ENCODE measurements around the gene NR3C1. TPM values are rescaled to one million over a fixed set of nuclear protein-coding genes. Genes with fewer than 3 reads are reported as not detected.

Gene NR3C1
- total RNA-seq, 8 experiments from 2014 or later: 5.4 to 65.9 (median 20.8) TPM

- Histone ChIP-seq H3K4me3 (no peak overlapping the region), H3K27ac (no peak overlapping the region), H3K4me1 (replicated peaks in 1 of 2) (peaks cover 0 to 7% of the 10 kb centered on the region in 2 donors)
- ATAC-seq (replicated peaks in 6 of 8): peak in 1 of 8 experiments; percentile 21
- in situ Hi-C loops (cut with MboI; ENCODE audit: low pct_unique_long_range_greater_than_20kb in 2 of 9, low sequenced_read_pairs in 9 of 9, unreplicated experiment in 9 of 9): no loop called here
Observed at GRCh38 chr5:143314659-143315058, 88.8 kb downstream of the NR3C1 start.

- in situ Hi-C loops (cut with MboI; ENCODE audit: low pct_unique_long_range_greater_than_20kb in 2 of 9, low sequenced_read_pairs in 9 of 9, unreplicated experiment in 9 of 9): no loop called here
- ATAC-seq (replicated peaks in 6 of 8): peak in 2 of 8 experiments; percentile 13
- H3K4me3 ChIP-seq: no peak overlapping the region
- H3K4me1 ChIP-seq (replicated peaks in 1 of 2): peaks cover 0 to 5% of the 10 kb centered on the region in 2 donors
- 9 to 100% (median 88%) methylated on average over 1 of the region's 1 CpG; no CpG with 5 or more reads in 1 of the 10 experiments for WGBS, 10 experiments
- no peak overlapping the region for H3K27ac ChIP-seq
Observed at GRCh38 chr5:143314099-143314498, 89.4 kb downstream of the NR3C1 start.

- H3K27ac ChIP-seq: no peak overlapping the region
- in situ Hi-C loops (cut with MboI; ENCODE audit: low pct_unique_long_range_greater_than_20kb in 2 of 9, low sequenced_read_pairs in 9 of 9, unreplicated experiment in 9 of 9): no loop called here
- H3K4me3 ChIP-seq: no peak overlapping the region
- ATAC-seq (replicated peaks in 6 of 8): peak in 1 of 8 experiments; percentile 40
- no peaks in the 10 kb centered on the region for H3K4me1 ChIP-seq (replicated peaks in 1 of 2)
- 43 to 100% (median 86%) methylated on average over 1 of the region's 1 CpG; no CpG with 5 or more reads in 1 of the 10 experiments for WGBS, 10 experiments
Observed at GRCh38 chr5:143313298-143313852, 90.1 kb downstream of the NR3C1 start.

- ATAC-seq (replicated peaks in 6 of 8): peak in 1 of 8 experiments; percentile 23
- no peak overlapping the region for H3K4me3 ChIP-seq
- H3K27ac ChIP-seq: no peak overlapping the region
- H3K4me1 ChIP-seq (replicated peaks in 1 of 2): no peaks in the 10 kb centered on the region
- WGBS, 10 experiments: 92 to 100% (median 96%) methylated on average over 1 to 2 of the region's 2 CpGs; no CpG with 5 or more reads in 6 of the 10 experiments
- in situ Hi-C loops (cut with MboI; ENCODE audit: low pct_unique_long_range_greater_than_20kb in 2 of 9, low sequenced_read_pairs in 9 of 9, unreplicated experiment in 9 of 9): no loop called here
Observed at GRCh38 chr5:143312822-143313221, 90.7 kb downstream of the NR3C1 start.

GRCh38 chr5:143311955-143312354, 91.5 kb downstream of the NR3C1 start:
- 75 to 100% (median 94%) methylated on average over 1 of the region's 1 CpG; no CpG with 5 or more reads in 2 of the 10 experiments for WGBS, 10 experiments

GRCh38 chr5:143311428-143311827, 92.1 kb downstream of the NR3C1 start:
- no peak overlapping the region for H3K4me3 ChIP-seq
- WGBS, 10 experiments: 0 to 100% (median 90%) methylated on average over 1 to 5 of the region's 5 CpGs
- no peak for ATAC-seq (replicated peaks in 6 of 8)
- in situ Hi-C loops (cut with MboI; ENCODE audit: low pct_unique_long_range_greater_than_20kb in 2 of 9, low sequenced_read_pairs in 9 of 9, unreplicated experiment in 9 of 9): no loop called here
- H3K4me1 ChIP-seq (replicated peaks in 1 of 2): no peaks in the 10 kb centered on the region
- no peak overlapping the region for H3K27ac ChIP-seq

More at GRCh38 chr5:143311955-143312354, 91.5 kb downstream of the NR3C1 start:
- ATAC-seq (replicated peaks in 6 of 8): no peak
- in situ Hi-C loops (cut with MboI; ENCODE audit: low pct_unique_long_range_greater_than_20kb in 2 of 9, low sequenced_read_pairs in 9 of 9, unreplicated experiment in 9 of 9): no loop called here
- Histone ChIP-seq H3K4me3 (no peak overlapping the region), H3K27ac (no peak overlapping the region), H3K4me1 (replicated peaks in 1 of 2) (no peaks in the 10 kb centered on the region)

- WGBS, 10 experiments: 89 to 100% (median 96%) methylated on average over 2 to 7 of the region's 7 CpGs
- Histone ChIP-seq H3K4me1 (replicated peaks in 1 of 2) (no peaks in the 10 kb centered on the region), H3K4me3 (no peak overlapping the region), H3K27ac (no peak overlapping the region)
- in situ Hi-C loops (cut with MboI; ENCODE audit: low pct_unique_long_range_greater_than_20kb in 2 of 9, low sequenced_read_pairs in 9 of 9, unreplicated experiment in 9 of 9): no loop called here
- ATAC-seq (replicated peaks in 6 of 8): no peak
Observed at GRCh38 chr5:143309661-143310431, 93.6 kb downstream of the NR3C1 start.

GRCh38 chr5:143308731-143309130, 94.8 kb downstream of the NR3C1 start:
- 86 to 100% (median 96%) methylated on average over 1 to 2 of the region's 2 CpGs; no CpG with 5 or more reads in 4 of the 10 experiments for WGBS, 10 experiments
- Histone ChIP-seq H3K4me1 (replicated peaks in 1 of 2) (no peaks in the 10 kb centered on the region), H3K4me3 (no peak overlapping the region), H3K27ac (no peak overlapping the region)
- in situ Hi-C loops (cut with MboI; ENCODE audit: low pct_unique_long_range_greater_than_20kb in 2 of 9, low sequenced_read_pairs in 9 of 9, unreplicated experiment in 9 of 9): no loop called here
- ATAC-seq (replicated peaks in 6 of 8): no peak

- 20 to 100% (median 89%) methylated on average over 1 to 2 of the region's 2 CpGs; no CpG with 5 or more reads in 2 of the 10 experiments for WGBS, 10 experiments
- Histone ChIP-seq H3K4me1 (replicated peaks in 1 of 2) (no peaks in the 10 kb centered on the region), H3K27ac (no peak overlapping the region), H3K4me3 (no peak overlapping the region)
- no peak for ATAC-seq (replicated peaks in 6 of 8)
- in situ Hi-C loops (cut with MboI; ENCODE audit: low pct_unique_long_range_greater_than_20kb in 2 of 9, low sequenced_read_pairs in 9 of 9, unreplicated experiment in 9 of 9): no loop called here
Observed at GRCh38 chr5:143306040-143306439, 97.4 kb downstream of the NR3C1 start.

GRCh38 chr5:143304836-143305475, 98.5 kb downstream of the NR3C1 start:
- Histone ChIP-seq H3K4me3 (no peak overlapping the region), H3K4me1 (replicated peaks in 1 of 2) (no peaks in the 10 kb centered on the region), H3K27ac (no peak overlapping the region)
- in situ Hi-C loops (cut with MboI; ENCODE audit: low pct_unique_long_range_greater_than_20kb in 2 of 9, low sequenced_read_pairs in 9 of 9, unreplicated experiment in 9 of 9): no loop called here
- 73 to 100% (median 96%) methylated on average over 1 to 2 of the region's 2 CpGs for WGBS, 10 experiments
- ATAC-seq (replicated peaks in 6 of 8): no peak

GRCh38 chr5:143302341-143303045, 101.0 kb downstream of the NR3C1 start:
- H3K27ac ChIP-seq: no peak overlapping the region
- H3K4me1 ChIP-seq (replicated peaks in 1 of 2): no peaks in the 10 kb centered on the region
- in situ Hi-C loops (cut with MboI; ENCODE audit: low pct_unique_long_range_greater_than_20kb in 2 of 9, low sequenced_read_pairs in 9 of 9, unreplicated experiment in 9 of 9): no loop called here
- no peak for ATAC-seq (replicated peaks in 6 of 8)
- H3K4me3 ChIP-seq: no peak overlapping the region

- WGBS, 10 experiments: 80 to 100% (median 92%) methylated on average over 1 to 3 of the region's 3 CpGs; no CpG with 5 or more reads in 1 of the 10 experiments
- H3K27ac ChIP-seq: no peak overlapping the region
- no peak overlapping the region for H3K4me3 ChIP-seq
- H3K4me1 ChIP-seq (replicated peaks in 1 of 2): no peaks in the 10 kb centered on the region
- in situ Hi-C loops (cut with MboI; ENCODE audit: low pct_unique_long_range_greater_than_20kb in 2 of 9, low sequenced_read_pairs in 9 of 9, unreplicated experiment in 9 of 9): no loop called here
- ATAC-seq (replicated peaks in 6 of 8): no peak
Observed at GRCh38 chr5:143297756-143298155, 105.7 kb downstream of the NR3C1 start.

GRCh38 chr5:143290125-143290524, 113.4 kb downstream of the NR3C1 start:
- Histone ChIP-seq H3K27ac (no peak overlapping the region), H3K4me3 (no peak overlapping the region), H3K4me1 (replicated peaks in 1 of 2) (no peaks in the 10 kb centered on the region)
- WGBS, 10 experiments: 90 to 100% (median 100%) methylated on average over 1 to 2 of the region's 2 CpGs; no CpG with 5 or more reads in 2 of the 10 experiments
- ATAC-seq (replicated peaks in 6 of 8): no peak
- in situ Hi-C loops (cut with MboI; ENCODE audit: low pct_unique_long_range_greater_than_20kb in 2 of 9, low sequenced_read_pairs in 9 of 9, unreplicated experiment in 9 of 9): no loop called here

All from motor neuron (in vitro differentiated cells).